Activated naive CD4-positive, alpha-beta T cell treated with anti-CD3 and anti-CD28 coated beads, Interleukin-2, amount 50 U/mL, for 72 hours (primary cell): ENCODE results near the gene SLC25A1. TPM values are rescaled to one million over a fixed set of nuclear protein-coding genes. Genes with fewer than 3 reads are reported as not detected.

ENCODE experiments used
- ATAC-seq, 2 donors: fragments of 150-1000 bp; cut with Tn5 transposase; 2 replicates each; pipeline ENCODE4 v1.10.0; 2021; ENCODE audit warnings: mild to moderate bottlenecking in 2 of 2, moderate library complexity in 2 of 2
- DNase-seq, 2 donors: peaks; one replicate each; pipeline ENCODE4 v3.0.0; 2021 to 2022; ENCODE audit warnings: low spot score in 2 of 2
- H3K27ac Mint-ChIP-seq, 2 donors: one replicate each; pipeline ENCODE4 v1.8.0; 2022; ENCODE audit warnings: mild to moderate bottlenecking in 2 of 2, mixed read lengths in 2 of 2
- H3K36me3 Mint-ChIP-seq, 2 donors: one replicate each; pipeline ENCODE4 v1.8.0; 2022; ENCODE audit warnings: mixed read lengths in 2 of 2
- H3K9me3 Mint-ChIP-seq, 2 donors: one replicate each; pipeline ENCODE4 v1.8.0; 2022; ENCODE audit warnings: mixed read lengths in 2 of 2
- total RNA-seq, 2 donors: library from RNA; stranded (reverse); gene quantifications; one replicate each; pipeline ENCODE4 v1.2.3, GENCODE V29; 2022

SLC25A1 gene
- total RNA-seq, 2 donors from 2014 or later = 59.1 to 61.3 TPM

GRCh38 chr22:19138217-19139000, 40.1 kb downstream of the SLC25A1 start:
- no peaks in the 10 kb centered on the region for H3K9me3 Mint-ChIP-seq
- ATAC-seq (no peak), DNase-seq (no peak)
- H3K36me3 Mint-ChIP-seq = peaks cover 0 to 6% of the 10 kb centered on the region in 2 donors
- H3K27ac Mint-ChIP-seq = no peak overlapping the region

- Mint-ChIP-seq H3K36me3 (peaks cover 0 to 6% of the 10 kb centered on the region in 2 donors), H3K27ac (no peak overlapping the region), H3K9me3 (no peaks in the 10 kb centered on the region)
- ATAC-seq = no peak
- no peak for DNase-seq
Measured at GRCh38 chr22:19137384-19138216, 40.9 kb downstream of the SLC25A1 start.

GRCh38 chr22:19136915-19137314, 41.6 kb downstream of the SLC25A1 start:
- DNase-seq (no peak), ATAC-seq (no peak)
- peak overlapping the region in 1 of 2 donors; percentile 76 for H3K27ac Mint-ChIP-seq
- no peaks in the 10 kb centered on the region for H3K9me3 Mint-ChIP-seq
- peaks cover 0 to 6% of the 10 kb centered on the region in 2 donors for H3K36me3 Mint-ChIP-seq

GRCh38 chr22:19134874-19135273, 43.7 kb downstream of the SLC25A1 start:
- Mint-ChIP-seq H3K36me3 (peaks cover 0 to 6% of the 10 kb centered on the region in 2 donors), H3K27ac (peak overlapping the region; percentile 32 to 91), H3K9me3 (no peaks in the 10 kb centered on the region)
- ATAC-seq (no peak), DNase-seq (no peak)

- H3K36me3 Mint-ChIP-seq = peaks cover 0 to 6% of the 10 kb centered on the region in 2 donors
- peak overlapping the region in 1 of 2 donors; percentile 32 for H3K27ac Mint-ChIP-seq
Measured at GRCh38 chr22:19134176-19134831, 44.2 kb downstream of the SLC25A1 start.

GRCh38 chr22:19133561-19133960, 45.0 kb downstream of the SLC25A1 start:
- H3K9me3 Mint-ChIP-seq = no peaks in the 10 kb centered on the region
- H3K27ac Mint-ChIP-seq = no peak overlapping the region
- peaks cover 0 to 6% of the 10 kb centered on the region in 2 donors for H3K36me3 Mint-ChIP-seq
- DNase-seq = no peak
- ATAC-seq = no peak

More at GRCh38 chr22:19134176-19134831, 44.2 kb downstream of the SLC25A1 start:
- DNase-seq (no peak), ATAC-seq (no peak)
- no peaks in the 10 kb centered on the region for H3K9me3 Mint-ChIP-seq

GRCh38 chr22:19132693-19133400, 45.7 kb downstream of the SLC25A1 start:
- ATAC-seq (no peak), DNase-seq (no peak)
- Mint-ChIP-seq H3K27ac (no peak overlapping the region), H3K36me3 (peaks cover 0 to 6% of the 10 kb centered on the region in 2 donors), H3K9me3 (no peaks in the 10 kb centered on the region)

- ATAC-seq (no peak), DNase-seq (no peak)
- Mint-ChIP-seq H3K9me3 (no peaks in the 10 kb centered on the region), H3K27ac (peak overlapping the region in 1 of 2 donors; percentile 47), H3K36me3 (peaks cover 0 to 6% of the 10 kb centered on the region in 2 donors)
Measured at GRCh38 chr22:19132153-19132552, 46.4 kb downstream of the SLC25A1 start.

- DNase-seq = no peak
- no peaks in the 10 kb centered on the region for H3K9me3 Mint-ChIP-seq
- peaks cover 0 to 4% of the 10 kb centered on the region in 2 donors for H3K36me3 Mint-ChIP-seq
- peak overlapping the region in 1 of 2 donors; percentile 47 for H3K27ac Mint-ChIP-seq
- no peak for ATAC-seq
Measured at GRCh38 chr22:19131685-19132015, 46.9 kb downstream of the SLC25A1 start.

- Mint-ChIP-seq H3K9me3 (no peaks in the 10 kb centered on the region), H3K27ac (peak within 1 kb of the TSS in 1 of 2 donors; percentile 47), H3K36me3 (no peaks in the 10 kb centered on the region)
- DNase-seq (no peak), ATAC-seq (no peak)
Measured at GRCh38 chr22:19130959-19131684, 47.4 kb downstream of the SLC25A1 start, which contains the start of gene TSSK2. TSSK2 (plus strand) TSS chr22:19131308; CDS start chr22:19131400, 92 bp downstream.

- Mint-ChIP-seq H3K27ac (peak overlapping the region; percentile 7 to 81), H3K36me3 (no peaks in the 10 kb centered on the region), H3K9me3 (no peaks in the 10 kb centered on the region)
- no peak for ATAC-seq
- no peak for DNase-seq
Measured at GRCh38 chr22:19129871-19130270, 48.7 kb downstream of the SLC25A1 start.

GRCh38 chr22:19128946-19129727, 49.4 kb downstream of the SLC25A1 start:
- no peaks in the 10 kb centered on the region for H3K36me3 Mint-ChIP-seq
- ATAC-seq (no peak), DNase-seq (no peak)
- peak overlapping the region; percentile 7 for H3K27ac Mint-ChIP-seq
- no peaks in the 10 kb centered on the region for H3K9me3 Mint-ChIP-seq

- ATAC-seq (no peak), DNase-seq (no peak)
- Mint-ChIP-seq H3K27ac (no peak overlapping the region), H3K36me3 (no peaks in the 10 kb centered on the region), H3K9me3 (no peaks in the 10 kb centered on the region)
Measured at GRCh38 chr22:19128009-19128401, 50.5 kb downstream of the SLC25A1 start.

GRCh38 chr22:19127329-19128008, 51.1 kb downstream of the SLC25A1 start:
- Mint-ChIP-seq H3K9me3 (no peaks in the 10 kb centered on the region), H3K27ac (no peak overlapping the region), H3K36me3 (no peaks in the 10 kb centered on the region)
- ATAC-seq = no peak
- DNase-seq = no peak
